H9 (cell line): Measurements from ENCODE around the gene NEURL2. TPM values are rescaled to one million over a fixed set of nuclear protein-coding genes. Genes with fewer than 3 reads are reported as not detected.

Experiments
- DNase-seq: peaks from one replicate; pipeline ENCODE4 v3.0.0-alpha.2; 2017
- H2AFZ ChIP-seq: one replicate; pipeline ENCODE4 v1.6.1; 2013; ENCODE audit warnings: mild to moderate bottlenecking, low read length, control low read depth, moderate library complexity
- H2AK5ac ChIP-seq: 2 replicates; pipeline ENCODE4 v1.6.1; 2013; ENCODE audit warnings: low read length, control low read depth, mixed read lengths; ENCODE audit not compliant: insufficient read length
- H2BK120ac ChIP-seq: one replicate; pipeline ENCODE4 v1.6.1; 2013; ENCODE audit warnings: low read depth, mild to moderate bottlenecking, low read length, control low read depth, inconsistent platforms; ENCODE audit not compliant: poor library complexity, severe bottlenecking
- H2BK12ac ChIP-seq: 2 replicates; pipeline ENCODE4 v1.6.1; 2013; ENCODE audit warnings: low read length, control low read depth, mixed read lengths, low read depth; ENCODE audit not compliant: insufficient read length
- H2BK15ac ChIP-seq: 2 replicates; pipeline ENCODE4 v1.6.1; 2013; ENCODE audit warnings: low read depth, low read length, control low read depth
- H2BK20ac ChIP-seq: one replicate; pipeline ENCODE4 v1.6.1; 2013; ENCODE audit warnings: low read depth, mild to moderate bottlenecking, low read length, control low read depth, inconsistent platforms; ENCODE audit not compliant: poor library complexity, severe bottlenecking
- H2BK5ac ChIP-seq: 2 replicates; pipeline ENCODE4 v1.6.1; 2013; ENCODE audit warnings: low read length, control low read depth, mixed read lengths; ENCODE audit not compliant: insufficient read length
- H3K14ac ChIP-seq: 2 replicates; pipeline ENCODE4 v1.6.1; 2013; ENCODE audit warnings: low read length, control low read depth; ENCODE audit not compliant: insufficient read depth
- H3K18ac ChIP-seq: 2 replicates; pipeline ENCODE4 v1.6.1; 2013; ENCODE audit warnings: low read depth, mild to moderate bottlenecking, mixed read lengths, low read length, control low read depth; ENCODE audit not compliant: insufficient read length
- H3K23ac ChIP-seq: 2 replicates; pipeline ENCODE4 v1.6.1; 2013; ENCODE audit warnings: low read length, control low read depth, mixed read lengths, low read depth; ENCODE audit not compliant: insufficient read length
- H3K23me2 ChIP-seq: 2 replicates; pipeline ENCODE4 v1.6.1; 2013; ENCODE audit warnings: low read depth, mild to moderate bottlenecking, mixed read lengths, low read length, control low read depth; ENCODE audit not compliant: insufficient read length, poor library complexity, severe bottlenecking
- H3K27ac ChIP-seq: 2 replicates; pipeline ENCODE4 v1.5.1; 2013; ENCODE audit warnings: low read length, control low read depth, mixed read lengths, low read depth; ENCODE audit not compliant: insufficient read length
- H3K27me3 ChIP-seq: 2 replicates; pipeline ENCODE4 v1.6.1; 2013; ENCODE audit warnings: low read length, control low read depth, inconsistent platforms; ENCODE audit not compliant: insufficient read depth
- H3K4ac ChIP-seq: 2 replicates; pipeline ENCODE4 v1.6.1; 2013; ENCODE audit warnings: low read depth, mild to moderate bottlenecking, control low read depth, inconsistent platforms, low read length, moderate library complexity
- H3K4me1 ChIP-seq: 2 replicates; pipeline ENCODE4 v1.6.1; 2013; ENCODE audit warnings: low read length, control low read depth, inconsistent platforms; ENCODE audit not compliant: insufficient read depth
- H3K4me2 ChIP-seq: 2 replicates; pipeline ENCODE4 v1.6.1; 2013; ENCODE audit warnings: low read length, control low read depth, mixed read lengths; ENCODE audit not compliant: insufficient read length, insufficient read depth
- H3K56ac ChIP-seq: 2 replicates; pipeline ENCODE4 v1.6.1; 2013; ENCODE audit warnings: low read depth, mild to moderate bottlenecking, mixed read lengths, low read length, control low read depth; ENCODE audit not compliant: insufficient read length
- H3K79me1 ChIP-seq: 2 replicates; pipeline ENCODE4 v1.6.1; 2013; ENCODE audit warnings: low read depth, mild to moderate bottlenecking, moderate library complexity, low read length, control low read depth, inconsistent platforms; ENCODE audit not compliant: insufficient read depth, poor library complexity, severe bottlenecking
- H3K79me2 ChIP-seq: 2 replicates; pipeline ENCODE4 v1.6.1; 2013; ENCODE audit warnings: low read length, control low read depth, inconsistent platforms; ENCODE audit not compliant: insufficient read depth
- H3K9ac ChIP-seq: 2 replicates; pipeline ENCODE4 v1.6.1; 2013; ENCODE audit warnings: low read length, control low read depth, mixed read lengths; ENCODE audit not compliant: insufficient read length; ENCODE audit errors: extremely low read depth
- H3K9me3 ChIP-seq: one replicate; pipeline ENCODE4 v1.6.1; 2013; ENCODE audit warnings: low read depth, low read length, inconsistent platforms; ENCODE audit not compliant: control insufficient read depth
- H3T11ph ChIP-seq: one replicate; pipeline ENCODE4 v1.6.1; 2013; ENCODE audit warnings: mild to moderate bottlenecking, low read length, control low read depth, inconsistent platforms
- H4K20me1 ChIP-seq: one replicate; pipeline ENCODE4 v1.6.1; 2013; ENCODE audit not compliant: control insufficient read depth, insufficient read length, insufficient read depth
- H4K5ac ChIP-seq: 2 replicates; pipeline ENCODE4 v1.6.1; 2013; ENCODE audit warnings: low read depth, mild to moderate bottlenecking, mixed read lengths, low read length, control low read depth; ENCODE audit not compliant: insufficient read length
- H4K8ac ChIP-seq: replicated peaks from 2 replicates; pipeline ENCODE4 v1.6.1; 2013; ENCODE audit warnings: low read length, control low read depth, mixed read lengths, low read depth; ENCODE audit not compliant: insufficient read length
- H4K91ac ChIP-seq: 2 replicates; pipeline ENCODE4 v1.6.1; 2013; ENCODE audit warnings: low read depth, mild to moderate bottlenecking, moderate library complexity, mixed read lengths, low read length, control low read depth; ENCODE audit not compliant: insufficient read length
- H3K27ac Mint-ChIP-seq, 3 experiments: 2 replicates in 2 of 3; 3 replicates in 1 of 3; pipeline ENCODE4 v1.8.0; 2020 to 2021; ENCODE audit warnings: mixed read lengths in 3 of 3, mild to moderate bottlenecking in 1 of 3, moderate library complexity in 1 of 3
- H3K27me3 Mint-ChIP-seq: 2 replicates; pipeline ENCODE4 v1.8.0; 2021; ENCODE audit warnings: low read depth, mild to moderate bottlenecking, moderate library complexity, mixed read lengths
- H3K36me3 Mint-ChIP-seq, 3 experiments: 2 replicates in 2 of 3; 3 replicates in 1 of 3; pipeline ENCODE4 v1.8.0; 2020 to 2021; ENCODE audit warnings: low read depth in 3 of 3, mixed read lengths in 3 of 3; ENCODE audit not compliant: insufficient read depth in 1 of 3
- H3K4me1 Mint-ChIP-seq, 2 experiments: 2 replicates each; pipeline ENCODE4 v1.8.0; 2020; ENCODE audit warnings: mixed read lengths in 2 of 2
- H3K4me3 Mint-ChIP-seq, 2 experiments: 2 replicates in 1 of 2; 3 replicates in 1 of 2; pipeline ENCODE4 v1.8.0; 2020 to 2021; ENCODE audit warnings: mild to moderate bottlenecking in 2 of 2, mixed read lengths in 2 of 2, moderate library complexity in 1 of 2
- H3K9me3 Mint-ChIP-seq, 2 experiments: 2 replicates in 1 of 2; 3 replicates in 1 of 2; pipeline ENCODE4 v1.8.0; 2020; ENCODE audit warnings: mild to moderate bottlenecking in 2 of 2, mixed read lengths in 2 of 2, moderate library complexity in 1 of 2
- WGBS: extraction: QIAGEN DNeasy Blood & Tissue Kit; methylation state at CpG from one replicate; pipeline ENCODE4 v1.1.7; 2013; ENCODE audit warnings: missing lambda C conversion rate, low lambda C conversion rate, mixed read lengths; ENCODE audit not compliant: insufficient read length; ENCODE audit errors: extremely low coverage; 5-methylcytosine and 5-hydroxymethylcytosine counted together
- total RNA-seq: library from RNA; stranded (reverse); gene quantifications from 2 replicates; pipeline ENCODE4 v1.2.1, GENCODE V29; 2021
- TF ChIP-seq, protein P1 (sequence below): fragments of 200-600 bp; sonication (generic); conservative IDR thresholded peaks from 3 replicates; pipeline ENCODE4 v1.8.0; 2021; ENCODE audit warnings: antibody characterized with exemption, mild to moderate bottlenecking

The NEURL2 gene
- total RNA-seq, 1 experiment from 2014 or later = 5.4 TPM

DNA sequence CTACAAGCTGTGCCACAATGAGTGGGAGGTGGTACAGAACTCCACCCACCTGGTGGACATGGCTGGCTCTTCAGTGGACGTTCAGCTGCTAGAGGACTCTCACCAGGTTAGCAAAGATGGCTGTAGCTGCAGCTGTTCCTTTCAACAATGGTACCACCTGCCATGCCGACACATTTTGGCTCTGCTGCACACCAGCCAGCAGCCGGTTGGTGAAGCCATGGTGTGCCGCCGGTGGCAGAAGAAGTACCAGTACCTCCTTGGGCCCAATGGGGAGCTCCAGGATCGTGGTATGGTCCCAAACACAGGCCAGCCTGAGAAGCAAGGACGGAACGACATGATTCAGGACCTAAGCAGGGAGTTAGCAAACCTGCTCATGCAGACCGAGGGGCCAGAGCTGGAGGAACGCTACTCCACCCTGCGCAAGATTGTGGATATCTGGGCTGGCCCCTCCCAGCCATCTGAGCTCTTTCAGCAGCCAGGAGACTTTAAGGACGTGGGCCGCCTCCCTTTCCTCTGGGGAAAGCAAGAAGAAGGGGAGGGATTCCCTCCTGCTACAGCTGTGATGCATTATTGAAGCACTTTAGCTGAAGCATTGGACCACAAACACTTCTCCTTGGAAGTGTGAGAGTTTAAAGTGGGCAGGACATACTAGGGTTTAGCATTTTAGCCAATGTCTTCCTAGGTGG lies 12.8 kb downstream of the NEURL2 start:
- peaks cover 5% of the 10 kb centered on the region for H3K23me2 ChIP-seq
- no peaks in the 10 kb centered on the region for H3K27me3 ChIP-seq
- no peak overlapping the region for H4K5ac ChIP-seq
- H2BK5ac ChIP-seq = no peak overlapping the region
- H4K91ac ChIP-seq = no peak overlapping the region
- H3K56ac ChIP-seq = no peak overlapping the region
- Mint-ChIP-seq H3K36me3 (peaks cover 9 to 23% (median 10%) of the 10 kb centered on the region in 3 experiments), H3K27me3 (no peaks in the 10 kb centered on the region), H3K4me3 (no peak overlapping the region), H3K4me1 (peaks cover 5 to 9% of the 10 kb centered on the region in 2 experiments), H3K27ac (no peak overlapping the region; a peak in 1 of 7 replicates), H3K9me3 (no peaks in the 10 kb centered on the region)
- no peak overlapping the region for H3T11ph ChIP-seq
- no peaks in the 10 kb centered on the region for H3K4me1 ChIP-seq
- H2AK5ac ChIP-seq = no peak overlapping the region
- no peak overlapping the region for H2AFZ ChIP-seq
- H3K18ac ChIP-seq = no peak overlapping the region
- H2BK120ac ChIP-seq = no peak overlapping the region
- no peak overlapping the region for H2BK20ac ChIP-seq
- WGBS = no CpG with 5 or more reads among the region's 13 CpGs
- H3K9me3 ChIP-seq = no peaks in the 10 kb centered on the region
- no peak for DNase-seq
- TF ChIP-seq, protein P1, sequence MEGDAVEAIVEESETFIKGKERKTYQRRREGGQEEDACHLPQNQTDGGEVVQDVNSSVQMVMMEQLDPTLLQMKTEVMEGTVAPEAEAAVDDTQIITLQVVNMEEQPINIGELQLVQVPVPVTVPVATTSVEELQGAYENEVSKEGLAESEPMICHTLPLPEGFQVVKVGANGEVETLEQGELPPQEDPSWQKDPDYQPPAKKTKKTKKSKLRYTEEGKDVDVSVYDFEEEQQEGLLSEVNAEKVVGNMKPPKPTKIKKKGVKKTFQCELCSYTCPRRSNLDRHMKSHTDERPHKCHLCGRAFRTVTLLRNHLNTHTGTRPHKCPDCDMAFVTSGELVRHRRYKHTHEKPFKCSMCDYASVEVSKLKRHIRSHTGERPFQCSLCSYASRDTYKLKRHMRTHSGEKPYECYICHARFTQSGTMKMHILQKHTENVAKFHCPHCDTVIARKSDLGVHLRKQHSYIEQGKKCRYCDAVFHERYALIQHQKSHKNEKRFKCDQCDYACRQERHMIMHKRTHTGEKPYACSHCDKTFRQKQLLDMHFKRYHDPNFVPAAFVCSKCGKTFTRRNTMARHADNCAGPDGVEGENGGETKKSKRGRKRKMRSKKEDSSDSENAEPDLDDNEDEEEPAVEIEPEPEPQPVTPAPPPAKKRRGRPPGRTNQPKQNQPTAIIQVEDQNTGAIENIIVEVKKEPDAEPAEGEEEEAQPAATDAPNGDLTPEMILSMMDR = no peak
- no peak overlapping the region for H4K8ac ChIP-seq
- H3K79me1 ChIP-seq = no peaks in the 10 kb centered on the region
- H3K27ac ChIP-seq = no peak overlapping the region
- H3K23ac ChIP-seq = no peak overlapping the region
- H4K20me1 ChIP-seq = no peaks in the 10 kb centered on the region
- no peak overlapping the region for H3K4ac ChIP-seq
- no peak overlapping the region for H3K14ac ChIP-seq
- no peak overlapping the region for H3K9ac ChIP-seq
- no peak overlapping the region for H3K4me2 ChIP-seq
- H3K79me2 ChIP-seq = peaks cover 5% of the 10 kb centered on the region; the same call in 1 of the 2 replicates
- H2BK12ac ChIP-seq = no peak overlapping the region
- no peak overlapping the region for H2BK15ac ChIP-seq
